Naive thymus-derived CD4-positive, alpha-beta T cell (primary cell): ENCODE data around the gene DISP2. TPM values are rescaled to one million over a fixed set of nuclear protein-coding genes. Genes with fewer than 3 reads are reported as not detected.

ENCODE experiments used
- ATAC-seq: fragments of 150-1000 bp; cut with Tn5 transposase; 2 replicates; pipeline ENCODE4 v1.10.0; 2021; ENCODE audit warnings: mild to moderate bottlenecking, moderate library complexity
- CTCF ChIA-PET: fragments of 350-600 bp; sonication (Branson Sonifier 250); formaldehyde crosslinking; loops from one replicate; lab custom pipeline; 2021; ENCODE audit warnings: antibody characterized with exemption; lab: Charles Lee
- POLR2A ChIA-PET: fragments of 350-600 bp; sonication (Branson Sonifier 250); formaldehyde crosslinking; loops from one replicate; lab custom pipeline; 2021; ENCODE audit warnings: antibody characterized with exemption, inconsistent platforms; lab: Charles Lee
- DNase-seq, 9 donors: peaks; one replicate each; pipeline versions ENCODE4 v3.0.0 to v3.0.0-alpha.2; 2020 to 2022; ENCODE audit warnings: mixed read lengths in 1 of 9
- H3K27ac ChIP-seq: one replicate; pipeline ENCODE4 v1.7.0; 2013; ENCODE audit warnings: mild to moderate bottlenecking, low read depth, low read length, moderate library complexity
- H3K27me3 ChIP-seq, 2 donors: one replicate each; pipeline ENCODE4 v1.7.0; 2013; ENCODE audit warnings: low read length in 2 of 2, mild to moderate bottlenecking in 2 of 2, moderate library complexity in 2 of 2; ENCODE audit not compliant: control insufficient read depth in 2 of 2, insufficient read depth in 2 of 2
- H3K36me3 ChIP-seq, 3 experiments: 1 replicate in 2 of 3; 2 replicates in 1 of 3; pipeline ENCODE4 v1.7.0; 2013; ENCODE audit warnings: low read length in 3 of 3, mild to moderate bottlenecking in 3 of 3, moderate library complexity in 1 of 3; ENCODE audit not compliant: insufficient read depth in 3 of 3, control insufficient read depth in 2 of 3
- H3K4me1 ChIP-seq, 2 donors: one replicate each; pipeline ENCODE4 v1.7.0; 2013; ENCODE audit warnings: low read length in 2 of 2, mild to moderate bottlenecking in 2 of 2, moderate library complexity in 1 of 2; ENCODE audit not compliant: control insufficient read depth in 2 of 2, insufficient read depth in 2 of 2
- H3K4me3 ChIP-seq: 2 replicates; pipeline ENCODE4 v1.7.0; 2013; ENCODE audit warnings: mild to moderate bottlenecking, low read length
- H3K9me3 ChIP-seq, 3 experiments: 1 replicate in 2 of 3; 2 replicates in 1 of 3; pipeline ENCODE4 v1.7.0; 2013; ENCODE audit warnings: low read length in 3 of 3; ENCODE audit not compliant: control insufficient read depth in 2 of 3
- H3K27ac Mint-ChIP-seq, 9 donors: one replicate each; pipeline ENCODE4 v1.8.0; 2020 to 2022; ENCODE audit warnings: mixed read lengths in 9 of 9, mild to moderate bottlenecking in 8 of 9, moderate library complexity in 5 of 9, inconsistent platforms in 2 of 9
- H3K27me3 Mint-ChIP-seq, 5 donors: one replicate each; pipeline ENCODE4 v1.8.0; 2021 to 2022; ENCODE audit warnings: mixed read lengths in 5 of 5, mild to moderate bottlenecking in 1 of 5
- H3K36me3 Mint-ChIP-seq, 5 donors: one replicate each; pipeline ENCODE4 v1.8.0; 2020 to 2022; ENCODE audit warnings: mixed read lengths in 5 of 5, mild to moderate bottlenecking in 3 of 5, inconsistent platforms in 1 of 5
- H3K4me1 Mint-ChIP-seq, 7 donors: one replicate each; pipeline ENCODE4 v1.8.0; 2020 to 2022; ENCODE audit warnings: mixed read lengths in 7 of 7, mild to moderate bottlenecking in 3 of 7, inconsistent platforms in 1 of 7
- H3K4me3 Mint-ChIP-seq, 10 donors: one replicate each; pipeline ENCODE4 v1.8.0; 2020 to 2022; ENCODE audit warnings: mild to moderate bottlenecking in 10 of 10, mixed read lengths in 10 of 10, moderate library complexity in 6 of 10, inconsistent platforms in 2 of 10
- H3K9me3 Mint-ChIP-seq, 11 donors: one replicate each; pipeline ENCODE4 v1.8.0; 2020 to 2022; ENCODE audit warnings: mixed read lengths in 11 of 11, mild to moderate bottlenecking in 4 of 11, inconsistent platforms in 1 of 11, moderate library complexity in 1 of 11
- intact Hi-C, 2 donors: fragments of 100-400 bp; cut with micrococcal nuclease; formaldehyde crosslinking; loops; one replicate each; pipeline ENCODE4 v1.15.1; 2023
- polyA plus RNA-seq, 2 donors: library from polyadenylated mRNA; unstranded; fragments of 300-500 nt; fragmentation: Illumina TruSeq; gene quantifications; one replicate each; pipeline ENCODE4 v1.2.3, GENCODE V29; 2021
- total RNA-seq, 6 experiments: library from RNA in 5 of 6; stranded (reverse) in 5 of 6; gene quantifications; 1 replicate in 5 of 6; 2 replicates in 1 of 6; pipeline ENCODE4 v1.2.3 and lab custom pipeline; 2021 to 2026

Gene DISP2
- total and polyA plus RNA-seq, 7 experiments from 2014 or later, result 0.05 to 0.51 (median 0.07) TPM; not detected in 3

GRCh38 chr15:40354408-40355171 is 3.4 kb upstream of the DISP2 start:
- Mint-ChIP-seq H3K36me3 (no peaks in the 10 kb centered on the region), H3K27ac (no peak overlapping the region), H3K4me1 (peaks cover 6 to 11% (median 8%) of the 10 kb centered on the region in 7 donors), H3K27me3 (peaks cover 0 to 36% (median 9%) of the 10 kb centered on the region in 5 donors), H3K4me3 (no peak overlapping the region), H3K9me3 (peaks cover 0 to 2% (median 0%) of the 10 kb centered on the region in 11 donors)
- no peak for ATAC-seq
- Histone ChIP-seq H3K27me3 (no peaks in the 10 kb centered on the region), H3K4me3 (no peak overlapping the region), H3K9me3 (no peaks in the 10 kb centered on the region), H3K27ac (no peak overlapping the region), H3K36me3 (no peaks in the 10 kb centered on the region), H3K4me1 (peaks cover 0 to 12% of the 10 kb centered on the region in 2 donors)
- ChIA-PET POLR2A (no interaction called here), CTCF (interaction anchor here (0.8 to 1.3 kb wide), 2 partner anchors 16 to 80 kb away, joined by 3 to 5 read pairs; no protein-coding TSS in a partner anchor)
- intact Hi-C loops, result loop anchor here in 1 of 2 donors (5.0 kb wide), 1 partner anchor 47 kb away; the partner anchor contains the start of gene PLCB2
- no peak for DNase-seq

DNA sequence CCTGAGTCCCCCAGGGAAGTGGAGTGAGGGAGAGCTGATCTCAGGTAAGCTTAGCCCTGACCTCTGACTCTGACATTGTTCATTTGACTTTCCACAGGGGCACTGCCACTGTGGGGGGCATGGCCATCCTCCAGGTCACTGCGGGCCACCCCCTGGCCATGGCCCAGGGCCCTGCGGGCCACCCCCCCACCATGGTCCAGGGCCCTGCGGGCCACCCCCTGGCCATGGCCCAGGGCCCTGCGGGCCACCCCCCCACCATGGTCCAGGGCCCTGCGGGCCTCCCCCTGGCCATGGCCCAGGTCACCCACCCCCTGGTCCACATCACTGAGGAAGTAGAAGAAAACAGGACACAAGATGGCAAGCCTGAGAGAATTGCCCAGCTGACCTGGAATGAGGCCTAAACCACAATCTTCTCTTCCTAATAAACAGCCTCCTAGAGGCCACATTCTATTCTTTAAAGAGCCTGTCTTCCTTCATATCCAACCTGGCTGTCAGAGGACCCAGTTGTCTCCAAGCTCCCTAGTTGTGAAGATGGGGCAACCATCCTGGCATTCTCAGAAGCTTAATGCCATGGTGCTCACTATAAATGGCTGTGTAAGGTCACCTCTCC is 1.9 kb upstream of the DISP2 start:
- intact Hi-C loops, result loop anchor here in 1 of 2 donors (5.0 kb wide), 1 partner anchor 49 kb away; the partner anchor contains the start of gene PLCB2
- ATAC-seq (no peak), DNase-seq (no peak)
- peaks cover 0 to 2% (median 0%) of the 10 kb centered on the region in 11 donors for H3K9me3 Mint-ChIP-seq
- peaks cover 0 to 36% (median 9%) of the 10 kb centered on the region in 5 donors for H3K27me3 Mint-ChIP-seq
- Histone ChIP-seq H3K4me1 (peaks cover 0 to 12% of the 10 kb centered on the region in 2 donors), H3K36me3 (no peaks in the 10 kb centered on the region), H3K27ac (no peak overlapping the region), H3K27me3 (no peaks in the 10 kb centered on the region), H3K9me3 (no peaks in the 10 kb centered on the region), H3K4me3 (no peak overlapping the region)
- CTCF ChIA-PET, result interaction anchor here (1.3 kb wide), 1 partner anchor 82 kb away, joined by 5 read pairs; no protein-coding TSS in a partner anchor
- H3K4me3 Mint-ChIP-seq, result no peak overlapping the region
- POLR2A ChIA-PET, result interaction anchor here (1.1 to 1.4 kb wide), 2 partner anchors 11 to 22 kb away, joined by 4 to 5 read pairs; no protein-coding TSS in a partner anchor
- H3K36me3 Mint-ChIP-seq, result peaks cover 0 to 4% (median 0%) of the 10 kb centered on the region in 5 donors
- H3K27ac Mint-ChIP-seq, result no peak overlapping the region
- H3K4me1 Mint-ChIP-seq, result peaks cover 7 to 12% (median 8%) of the 10 kb centered on the region in 7 donors

DNA sequence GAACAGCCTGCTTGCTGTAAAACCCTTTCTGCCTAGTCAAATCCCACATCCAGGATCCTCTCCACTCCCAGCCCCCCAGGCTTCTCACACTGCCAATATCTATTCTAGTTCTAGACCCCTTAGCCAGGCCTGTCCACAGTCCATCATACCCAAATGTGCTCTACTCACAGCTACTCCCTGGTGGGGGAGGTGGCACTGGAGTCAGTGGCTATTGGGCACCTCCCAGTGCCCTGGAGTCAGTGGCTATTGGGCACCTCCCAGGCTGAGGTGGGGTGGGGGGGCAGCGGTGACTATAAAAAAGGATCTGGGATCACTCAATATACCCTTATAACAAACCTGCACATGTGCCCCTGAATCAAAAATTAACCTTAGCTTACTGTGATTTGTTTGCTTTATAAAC is 773 bp upstream of the DISP2 start:
- Mint-ChIP-seq H3K36me3 (peaks cover 0 to 6% (median under 1%) of the 10 kb centered on the region in 5 donors), H3K27me3 (peaks cover 0 to 34% (median 9%) of the 10 kb centered on the region in 5 donors), H3K9me3 (peaks cover 0 to 2% (median 0%) of the 10 kb centered on the region in 11 donors), H3K4me3 (peak overlapping the region; percentile 4 to 84 (median 82)), H3K27ac (no peak overlapping the region), H3K4me1 (peaks cover 7 to 12% (median 8%) of the 10 kb centered on the region in 7 donors)
- ATAC-seq (no peak), DNase-seq (no peak)
- no peaks in the 10 kb centered on the region for H3K36me3 ChIP-seq
- ChIA-PET POLR2A (interaction anchor here (1.4 kb wide), 1 partner anchor 10 kb away, joined by 5 read pairs; no protein-coding TSS in a partner anchor), CTCF (no interaction called here)
- no peak overlapping the region for H3K4me3 ChIP-seq
- intact Hi-C loops, result loop anchor here in 1 of 2 donors (5.0 kb wide), 1 partner anchor 50 kb away; the partner anchor contains the start of gene PLCB2
- peaks cover 0 to 12% of the 10 kb centered on the region in 2 donors for H3K4me1 ChIP-seq
- no peak overlapping the region for H3K27ac ChIP-seq
- H3K27me3 ChIP-seq, result no peaks in the 10 kb centered on the region
- H3K9me3 ChIP-seq, result no peaks in the 10 kb centered on the region

DNA sequence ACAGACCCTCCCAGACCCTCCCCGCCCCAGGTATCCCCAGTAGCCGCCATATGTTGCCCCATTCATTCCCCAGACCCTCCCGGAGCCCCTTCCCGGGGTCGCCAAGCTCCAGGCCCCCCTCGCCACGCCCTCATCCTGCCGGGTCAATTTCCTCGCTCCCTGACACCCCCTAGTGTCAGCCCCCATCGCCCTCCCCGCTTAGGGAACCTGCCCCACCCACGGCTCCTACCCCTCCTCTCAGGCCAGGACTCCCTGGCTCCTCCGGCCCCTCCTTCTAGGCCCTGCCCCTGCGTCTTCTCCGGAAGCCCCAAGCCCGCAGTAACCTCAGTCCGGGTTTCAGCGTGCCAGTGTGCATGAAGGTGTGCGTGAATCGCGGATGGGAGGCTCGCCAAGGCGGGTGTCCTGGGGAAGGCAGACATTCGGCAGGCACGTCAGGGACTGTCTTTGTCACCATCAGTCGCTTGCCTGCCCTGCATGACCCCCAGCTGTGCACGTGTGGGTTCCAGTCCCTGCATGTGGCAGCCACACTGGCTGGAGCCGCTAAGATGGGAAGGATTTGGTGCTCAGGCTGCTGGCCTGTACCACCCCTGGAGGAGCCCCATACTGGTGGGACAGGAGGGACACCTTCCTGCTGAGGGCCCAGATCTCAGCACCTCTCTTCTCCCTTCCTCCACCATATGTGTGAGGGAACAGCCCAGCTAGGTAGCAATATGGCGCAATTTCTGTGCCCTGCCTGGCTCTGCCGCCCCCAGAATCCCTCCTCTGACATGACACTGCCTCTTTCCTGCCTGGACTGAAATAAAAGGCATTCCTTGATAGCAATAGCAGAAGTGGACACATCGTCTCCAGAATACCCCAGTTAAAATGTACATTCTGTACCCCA is 693 bp downstream of the DISP2 start:
- CTCF ChIA-PET, result no interaction called here
- Mint-ChIP-seq H3K27ac (peak overlapping the region in 2 of 9 donors; percentile 38 to 48), H3K27me3 (peaks cover 0 to 23% (median 9%) of the 10 kb centered on the region in 5 donors), H3K9me3 (peaks cover 0 to 2% (median 0%) of the 10 kb centered on the region in 11 donors), H3K36me3 (peaks cover 0 to 11% (median 5%) of the 10 kb centered on the region in 5 donors), H3K4me1 (peaks cover 7 to 18% (median 15%) of the 10 kb centered on the region in 7 donors), H3K4me3 (peak overlapping the region; percentile 62 to 90 (median 78))
- Histone ChIP-seq H3K9me3 (no peaks in the 10 kb centered on the region), H3K4me1 (peaks cover 0 to 12% of the 10 kb centered on the region in 2 donors), H3K36me3 (no peaks in the 10 kb centered on the region), H3K4me3 (peak overlapping the region; percentile 46), H3K27ac (no peak overlapping the region), H3K27me3 (no peaks in the 10 kb centered on the region)
- intact Hi-C loops, result loop anchor here (1.0 to 5.0 kb wide), 9 partner anchors 10 to 206 kb away; partner anchors contain the start of genes KNSTRN (in 2 of the 2), BAHD1 (in 1 of the 2), CCDC32 (in 1 of the 2) and INAFM2 (in 1 of the 2)
- ATAC-seq, result no peak
- POLR2A ChIA-PET, result no interaction called here
- peak in 2 of 9 donors; percentile 11 to 46 for DNase-seq

DNA sequence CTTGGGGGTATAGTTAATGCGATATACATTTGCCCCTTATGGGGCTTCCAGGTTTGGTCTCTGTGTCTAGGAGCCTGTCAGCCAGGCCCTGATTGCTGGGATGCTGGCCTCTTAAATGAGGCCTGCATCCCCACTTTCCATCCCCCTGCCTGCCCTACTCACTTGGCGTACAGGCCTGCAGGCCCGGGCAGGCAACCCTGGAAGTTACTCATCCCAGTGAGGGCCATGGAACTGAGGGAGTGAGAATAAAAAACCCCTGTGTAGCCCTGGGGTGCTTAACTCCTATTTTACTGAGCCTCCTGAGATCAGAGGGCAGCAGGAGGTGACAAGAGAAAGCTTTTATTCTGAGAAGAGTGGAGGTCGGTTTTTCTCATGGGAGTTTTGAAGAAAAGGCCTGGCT is 2.0 kb downstream of the DISP2 start:
- Histone ChIP-seq H3K27me3 (no peaks in the 10 kb centered on the region), H3K4me3 (no peak overlapping the region), H3K9me3 (no peaks in the 10 kb centered on the region), H3K36me3 (no peaks in the 10 kb centered on the region), H3K27ac (no peak overlapping the region), H3K4me1 (peaks cover 0 to 12% of the 10 kb centered on the region in 2 donors)
- Mint-ChIP-seq H3K4me3 (peak overlapping the region in 1 of 10 donors; percentile 62), H3K36me3 (peaks cover 0 to 11% (median 5%) of the 10 kb centered on the region in 5 donors), H3K9me3 (peaks cover 0 to 2% (median 0%) of the 10 kb centered on the region in 11 donors), H3K27me3 (peaks cover 0 to 19% (median 9%) of the 10 kb centered on the region in 5 donors), H3K27ac (no peak overlapping the region), H3K4me1 (peaks cover 7 to 19% (median 15%) of the 10 kb centered on the region in 7 donors)
- ATAC-seq, result no peak
- CTCF ChIA-PET, result interaction anchor here (1.4 to 1.9 kb wide), 2 partner anchors 9 to 22 kb away, joined by 3 to 5 read pairs; no protein-coding TSS in a partner anchor
- no peak for DNase-seq
- intact Hi-C loops, result no loop called here
- POLR2A ChIA-PET, result no interaction called here
